H9 (cell line): ENCODE data around the gene PLB1. TPM values are rescaled to one million over a fixed set of nuclear protein-coding genes. Genes with fewer than 3 reads are reported as not detected.

Experiments
- DNase-seq: peaks from one replicate; pipeline ENCODE4 v3.0.0-alpha.2; 2017
- H2AFZ ChIP-seq: one replicate; pipeline ENCODE4 v1.6.1; 2013; ENCODE audit warnings: mild to moderate bottlenecking, low read length, control low read depth, moderate library complexity
- H2AK5ac ChIP-seq: 2 replicates; pipeline ENCODE4 v1.6.1; 2013; ENCODE audit warnings: low read length, control low read depth, mixed read lengths; ENCODE audit not compliant: insufficient read length
- H2BK120ac ChIP-seq: one replicate; pipeline ENCODE4 v1.6.1; 2013; ENCODE audit warnings: low read depth, mild to moderate bottlenecking, low read length, control low read depth, inconsistent platforms; ENCODE audit not compliant: poor library complexity, severe bottlenecking
- H2BK12ac ChIP-seq: 2 replicates; pipeline ENCODE4 v1.6.1; 2013; ENCODE audit warnings: low read length, control low read depth, mixed read lengths, low read depth; ENCODE audit not compliant: insufficient read length
- H2BK15ac ChIP-seq: 2 replicates; pipeline ENCODE4 v1.6.1; 2013; ENCODE audit warnings: low read depth, low read length, control low read depth
- H2BK20ac ChIP-seq: one replicate; pipeline ENCODE4 v1.6.1; 2013; ENCODE audit warnings: low read depth, mild to moderate bottlenecking, low read length, control low read depth, inconsistent platforms; ENCODE audit not compliant: poor library complexity, severe bottlenecking
- H2BK5ac ChIP-seq: 2 replicates; pipeline ENCODE4 v1.6.1; 2013; ENCODE audit warnings: low read length, control low read depth, mixed read lengths; ENCODE audit not compliant: insufficient read length
- H3K14ac ChIP-seq: 2 replicates; pipeline ENCODE4 v1.6.1; 2013; ENCODE audit warnings: low read length, control low read depth; ENCODE audit not compliant: insufficient read depth
- H3K18ac ChIP-seq: 2 replicates; pipeline ENCODE4 v1.6.1; 2013; ENCODE audit warnings: low read depth, mild to moderate bottlenecking, mixed read lengths, low read length, control low read depth; ENCODE audit not compliant: insufficient read length
- H3K23ac ChIP-seq: 2 replicates; pipeline ENCODE4 v1.6.1; 2013; ENCODE audit warnings: low read length, control low read depth, mixed read lengths, low read depth; ENCODE audit not compliant: insufficient read length
- H3K23me2 ChIP-seq: 2 replicates; pipeline ENCODE4 v1.6.1; 2013; ENCODE audit warnings: low read depth, mild to moderate bottlenecking, mixed read lengths, low read length, control low read depth; ENCODE audit not compliant: insufficient read length, poor library complexity, severe bottlenecking
- H3K27ac ChIP-seq: 2 replicates; pipeline ENCODE4 v1.5.1; 2013; ENCODE audit warnings: low read length, control low read depth, mixed read lengths, low read depth; ENCODE audit not compliant: insufficient read length
- H3K27me3 ChIP-seq: 2 replicates; pipeline ENCODE4 v1.6.1; 2013; ENCODE audit warnings: low read length, control low read depth, inconsistent platforms; ENCODE audit not compliant: insufficient read depth
- H3K4ac ChIP-seq: 2 replicates; pipeline ENCODE4 v1.6.1; 2013; ENCODE audit warnings: low read depth, mild to moderate bottlenecking, control low read depth, inconsistent platforms, low read length, moderate library complexity
- H3K4me1 ChIP-seq: 2 replicates; pipeline ENCODE4 v1.6.1; 2013; ENCODE audit warnings: low read length, control low read depth, inconsistent platforms; ENCODE audit not compliant: insufficient read depth
- H3K4me2 ChIP-seq: 2 replicates; pipeline ENCODE4 v1.6.1; 2013; ENCODE audit warnings: low read length, control low read depth, mixed read lengths; ENCODE audit not compliant: insufficient read length, insufficient read depth
- H3K56ac ChIP-seq: 2 replicates; pipeline ENCODE4 v1.6.1; 2013; ENCODE audit warnings: low read depth, mild to moderate bottlenecking, mixed read lengths, low read length, control low read depth; ENCODE audit not compliant: insufficient read length
- H3K79me1 ChIP-seq: 2 replicates; pipeline ENCODE4 v1.6.1; 2013; ENCODE audit warnings: low read depth, mild to moderate bottlenecking, moderate library complexity, low read length, control low read depth, inconsistent platforms; ENCODE audit not compliant: insufficient read depth, poor library complexity, severe bottlenecking
- H3K79me2 ChIP-seq: 2 replicates; pipeline ENCODE4 v1.6.1; 2013; ENCODE audit warnings: low read length, control low read depth, inconsistent platforms; ENCODE audit not compliant: insufficient read depth
- H3K9ac ChIP-seq: 2 replicates; pipeline ENCODE4 v1.6.1; 2013; ENCODE audit warnings: low read length, control low read depth, mixed read lengths; ENCODE audit not compliant: insufficient read length; ENCODE audit errors: extremely low read depth
- H3K9me3 ChIP-seq: one replicate; pipeline ENCODE4 v1.6.1; 2013; ENCODE audit warnings: low read depth, low read length, inconsistent platforms; ENCODE audit not compliant: control insufficient read depth
- H3T11ph ChIP-seq: one replicate; pipeline ENCODE4 v1.6.1; 2013; ENCODE audit warnings: mild to moderate bottlenecking, low read length, control low read depth, inconsistent platforms
- H4K20me1 ChIP-seq: one replicate; pipeline ENCODE4 v1.6.1; 2013; ENCODE audit not compliant: control insufficient read depth, insufficient read length, insufficient read depth
- H4K5ac ChIP-seq: 2 replicates; pipeline ENCODE4 v1.6.1; 2013; ENCODE audit warnings: low read depth, mild to moderate bottlenecking, mixed read lengths, low read length, control low read depth; ENCODE audit not compliant: insufficient read length
- H4K8ac ChIP-seq: replicated peaks from 2 replicates; pipeline ENCODE4 v1.6.1; 2013; ENCODE audit warnings: low read length, control low read depth, mixed read lengths, low read depth; ENCODE audit not compliant: insufficient read length
- H4K91ac ChIP-seq: 2 replicates; pipeline ENCODE4 v1.6.1; 2013; ENCODE audit warnings: low read depth, mild to moderate bottlenecking, moderate library complexity, mixed read lengths, low read length, control low read depth; ENCODE audit not compliant: insufficient read length
- H3K27ac Mint-ChIP-seq, 3 experiments: 2 replicates in 2 of 3; 3 replicates in 1 of 3; pipeline ENCODE4 v1.8.0; 2020 to 2021; ENCODE audit warnings: mixed read lengths in 3 of 3, mild to moderate bottlenecking in 1 of 3, moderate library complexity in 1 of 3
- H3K27me3 Mint-ChIP-seq: 2 replicates; pipeline ENCODE4 v1.8.0; 2021; ENCODE audit warnings: low read depth, mild to moderate bottlenecking, moderate library complexity, mixed read lengths
- H3K36me3 Mint-ChIP-seq, 3 experiments: 2 replicates in 2 of 3; 3 replicates in 1 of 3; pipeline ENCODE4 v1.8.0; 2020 to 2021; ENCODE audit warnings: low read depth in 3 of 3, mixed read lengths in 3 of 3; ENCODE audit not compliant: insufficient read depth in 1 of 3
- H3K4me1 Mint-ChIP-seq, 2 experiments: 2 replicates each; pipeline ENCODE4 v1.8.0; 2020; ENCODE audit warnings: mixed read lengths in 2 of 2
- H3K4me3 Mint-ChIP-seq, 2 experiments: 2 replicates in 1 of 2; 3 replicates in 1 of 2; pipeline ENCODE4 v1.8.0; 2020 to 2021; ENCODE audit warnings: mild to moderate bottlenecking in 2 of 2, mixed read lengths in 2 of 2, moderate library complexity in 1 of 2
- H3K9me3 Mint-ChIP-seq, 2 experiments: 2 replicates in 1 of 2; 3 replicates in 1 of 2; pipeline ENCODE4 v1.8.0; 2020; ENCODE audit warnings: mild to moderate bottlenecking in 2 of 2, mixed read lengths in 2 of 2, moderate library complexity in 1 of 2
- CTCF ChIP-seq: fragments of 200-600 bp; sonication (generic); conservative IDR thresholded peaks from 3 replicates; pipeline ENCODE4 v1.8.0; 2021; ENCODE audit warnings: antibody characterized with exemption, mild to moderate bottlenecking
- WGBS: extraction: QIAGEN DNeasy Blood & Tissue Kit; methylation state at CpG from one replicate; pipeline ENCODE4 v1.1.7; 2013; ENCODE audit warnings: missing lambda C conversion rate, low lambda C conversion rate, mixed read lengths; ENCODE audit not compliant: insufficient read length; ENCODE audit errors: extremely low coverage; 5-methylcytosine and 5-hydroxymethylcytosine counted together
- total RNA-seq: library from RNA; stranded (reverse); gene quantifications from 2 replicates; pipeline ENCODE4 v1.2.1, GENCODE V29; 2021

Gene PLB1
- total RNA-seq, 1 experiment from 2014 or later = not detected

GRCh38 chr2:28480403-28481049 lies 15.3 kb upstream of the PLB1 start:
- Histone ChIP-seq H2BK12ac (no peak overlapping the region), H3K79me1 (no peaks in the 10 kb centered on the region), H4K5ac (no peak overlapping the region), H3K9me3 (no peaks in the 10 kb centered on the region), H4K91ac (no peak overlapping the region), H4K20me1 (no peaks in the 10 kb centered on the region), H3K9ac (no peak overlapping the region), H2BK5ac (no peak overlapping the region), H2AFZ (no peak overlapping the region), H3K23ac (no peak overlapping the region), H2AK5ac (no peak overlapping the region), H3K56ac (no peak overlapping the region), H3K79me2 (no peaks in the 10 kb centered on the region), H3K18ac (no peak overlapping the region), H4K8ac (no peak overlapping the region), H3K4ac (no peak overlapping the region), H3K14ac (no peak overlapping the region), H3K27ac (no peak overlapping the region), H2BK20ac (no peak overlapping the region), H3K23me2 (no peaks in the 10 kb centered on the region), H3K27me3 (no peaks in the 10 kb centered on the region), H2BK120ac (no peak overlapping the region), H2BK15ac (no peak overlapping the region), H3K4me1 (no peaks in the 10 kb centered on the region), H3K4me2 (no peak overlapping the region), H3T11ph (no peak overlapping the region)
- TF ChIP-seq CTCF = no peak
- H3K27me3 Mint-ChIP-seq = peaks cover 2% of the 10 kb centered on the region
- WGBS = no CpG with 5 or more reads among the region's 5 CpGs
- H3K36me3 Mint-ChIP-seq = no peaks in the 10 kb centered on the region
- H3K4me1 Mint-ChIP-seq = no peaks in the 10 kb centered on the region
- no peak for DNase-seq
- no peaks in the 10 kb centered on the region for H3K9me3 Mint-ChIP-seq
- no peak overlapping the region for H3K27ac Mint-ChIP-seq
- no peak overlapping the region for H3K4me3 Mint-ChIP-seq
